H54 (cell line): Measurements from ENCODE around the gene H2BW2.

Source experiments
- DNase-seq: peaks from one replicate; pipeline ENCODE4 v3.0.0; 2011; ENCODE audit warnings: low spot score, mixed read lengths; ENCODE audit not compliant: insufficient read length
- FAIRE-seq: peaks from 3 replicates; lab custom pipeline; 2011; peaks lifted over from hg19 to GRCh38; lab: Jason Lieb, UNC
- POLR2A ChIP-seq: IDR thresholded peaks from 2 replicates; pipeline ENCODE4 v1.6.1; 2011; ENCODE audit warnings: low read depth, mild to moderate bottlenecking, low read length

Gene H2BW2

GRCh38 chrX:104084534-104085277, 45.0 kb downstream of the H2BW2 start:
- DNase-seq (no peak), FAIRE-seq (no peak)

GRCh38 chrX:104085477-104085876, 45.7 kb downstream of the H2BW2 start:
- no peak for TF ChIP-seq POLR2A
- FAIRE-seq (no peak), DNase-seq (no peak)

More at GRCh38 chrX:104084534-104085277, 45.0 kb downstream of the H2BW2 start:
- no peak for TF ChIP-seq POLR2A

- no peak for TF ChIP-seq POLR2A
- FAIRE-seq: no peak
- no peak for DNase-seq
Observed at GRCh38 chrX:104085919-104086318, 46.2 kb downstream of the H2BW2 start.
